HFFc6 (cell line): ENCODE results near the gene DOCK11. TPM values are rescaled to one million over a fixed set of nuclear protein-coding genes. Genes with fewer than 3 reads are reported as not detected.

Experiments used
- DNase-seq: peaks from one replicate; pipeline ENCODE4 v3.0.0-alpha.2; 2018
- H3K27ac Mint-ChIP-seq: 2 replicates; pipeline ENCODE4 v1.8.0; 2020; ENCODE audit warnings: mild to moderate bottlenecking, mixed read lengths
- H3K27me3 Mint-ChIP-seq: 2 replicates; pipeline ENCODE4 v1.8.0; 2021; ENCODE audit warnings: mild to moderate bottlenecking, moderate library complexity, mixed read lengths; ENCODE audit not compliant: insufficient read depth
- H3K36me3 Mint-ChIP-seq: 2 replicates; pipeline ENCODE4 v1.8.0; 2021; ENCODE audit warnings: low read depth, mixed read lengths
- H3K4me1 Mint-ChIP-seq: 2 replicates; pipeline ENCODE4 v1.8.0; 2020; ENCODE audit warnings: low read depth, mixed read lengths
- H3K4me3 Mint-ChIP-seq: 2 replicates; pipeline ENCODE4 v1.8.0; 2020; ENCODE audit warnings: mild to moderate bottlenecking, moderate library complexity, mixed read lengths
- H3K9me3 Mint-ChIP-seq: 2 replicates; pipeline ENCODE4 v1.8.0; 2020; ENCODE audit warnings: mild to moderate bottlenecking, mixed read lengths
- CTCF ChIP-seq: fragments of 200-600 bp; sonication (generic); IDR thresholded peaks from 2 replicates; pipeline ENCODE4 v1.5.0; 2021; ENCODE audit warnings: antibody characterized with exemption, mild to moderate bottlenecking
- total RNA-seq, 6 experiments: library from RNA; stranded (reverse); fragmentation: NEBNext Ultra II Directional; extraction: Animal tissue kit (Norgen Biotek cat#: 25700); gene quantifications; 2 replicates in 1 of 6; 3 replicates in 5 of 6; pipeline ENCODE4 v1.2.3, GENCODE V29; 2021

DOCK11 gene
- total RNA-seq, 6 experiments from 2014 or later: 16.2 to 18.2 (median 17.7) TPM

- no peaks in the 10 kb centered on the region for H3K36me3 Mint-ChIP-seq
Measured at GRCh38 chrX:118545510-118545909, 49.9 kb downstream of the DOCK11 start.

GRCh38 chrX:118548841-118549240 lies 53.2 kb downstream of the DOCK11 start:
- TF ChIP-seq CTCF: no peak
- Mint-ChIP-seq H3K4me1 (peaks cover 58% of the 10 kb centered on the region), H3K9me3 (no peaks in the 10 kb centered on the region), H3K27ac (no peak overlapping the region), H3K36me3 (no peaks in the 10 kb centered on the region), H3K4me3 (no peak overlapping the region), H3K27me3 (no peaks in the 10 kb centered on the region; the same call in 1 of the 2 replicates)
- no peak for DNase-seq

More at GRCh38 chrX:118545510-118545909, 49.9 kb downstream of the DOCK11 start:
- no peaks in the 10 kb centered on the region for H3K9me3 Mint-ChIP-seq
- peak overlapping the region; percentile 50 for H3K4me3 Mint-ChIP-seq
- peaks cover 25% of the 10 kb centered on the region for H3K4me1 Mint-ChIP-seq
- peak overlapping the region; percentile 80 for H3K27ac Mint-ChIP-seq
- peak; percentile 26 for DNase-seq
- no peaks in the 10 kb centered on the region; the same call in 1 of the 2 replicates for H3K27me3 Mint-ChIP-seq
- TF ChIP-seq CTCF: no peak

- Mint-ChIP-seq H3K4me1 (peaks cover 56% of the 10 kb centered on the region), H3K27ac (peak overlapping the region; percentile 69), H3K4me3 (no peak overlapping the region), H3K27me3 (no peaks in the 10 kb centered on the region; the same call in 1 of the 2 replicates), H3K36me3 (no peaks in the 10 kb centered on the region; the same call in 1 of the 2 replicates), H3K9me3 (no peaks in the 10 kb centered on the region)
- DNase-seq: peak; percentile 6
- TF ChIP-seq CTCF: no peak
Measured at GRCh38 chrX:118550792-118551191, 55.2 kb downstream of the DOCK11 start.

- Mint-ChIP-seq H3K9me3 (no peaks in the 10 kb centered on the region), H3K4me3 (no peak overlapping the region), H3K27ac (no peak overlapping the region; the same call in 1 of the 2 replicates), H3K4me1 (peaks cover 50% of the 10 kb centered on the region), H3K36me3 (no peaks in the 10 kb centered on the region; the same call in 1 of the 2 replicates), H3K27me3 (no peaks in the 10 kb centered on the region; the same call in 1 of the 2 replicates)
- DNase-seq: no peak
- no peak for TF ChIP-seq CTCF
Measured at GRCh38 chrX:118551426-118551825, 55.8 kb downstream of the DOCK11 start.

- TF ChIP-seq CTCF: no peak
- peak; percentile 77 for DNase-seq
- Mint-ChIP-seq H3K36me3 (no peaks in the 10 kb centered on the region; the same call in 1 of the 2 replicates), H3K4me1 (peaks cover 48% of the 10 kb centered on the region), H3K9me3 (no peaks in the 10 kb centered on the region), H3K27me3 (no peaks in the 10 kb centered on the region; the same call in none of the 2 replicates), H3K27ac (peak overlapping the region; percentile 57), H3K4me3 (no peak overlapping the region)
Measured at GRCh38 chrX:118552121-118552900, 56.7 kb downstream of the DOCK11 start.
